DOHH2 (cell line): ENCODE data around the gene ATP1A1.

ENCODE experiments used
- CTCF ChIP-seq: fragments of 200-600 bp; sonication (generic); IDR thresholded peaks from one replicate; pipeline ENCODE4 v1.5.1; 2014; ENCODE audit warnings: antibody characterized with exemption, mild to moderate bottlenecking, low read depth, low read length; ENCODE audit not compliant: poor library complexity, severe bottlenecking
- EZH2phosphoT487 ChIP-seq: fragments of 200-600 bp; sonication (generic); IDR thresholded peaks from 2 replicates; pipeline ENCODE4 v1.6.1; 2017; ENCODE audit warnings: borderline replicate concordance, mild to moderate bottlenecking, antibody characterized with exemption, low read length, moderate library complexity, mixed read lengths

- TF ChIP-seq CTCF (peak; percentile 34), EZH2phosphoT487 (no peak)
Observed at GRCh38 chr1:116360429-116361173, 12.4 kb upstream of the ATP1A1 start.
